Left renal pelvis (tissue), 4 donors: Measurements from ENCODE around the gene ARRB1. TPM values are rescaled to one million over a fixed set of nuclear protein-coding genes. Genes with fewer than 3 reads are reported as not detected.
"Not testable (repeated sequence)": the region's sequence is repeated elsewhere in the genome, so short reads cannot be mapped to it uniquely, and the experiment has no call there.

ENCODE experiments used
- DNase-seq, 4 donors: peaks; one replicate each; pipeline ENCODE4 v3.0.0-alpha.2; 2013; ENCODE audit warnings: low read depth in 4 of 4, low spot score in 3 of 4
- polyA plus RNA-seq, 4 donors: library from polyadenylated mRNA; unstranded; fragments of 120-200 nt; gene quantifications; one replicate each; pipeline ENCODE4 v1.2.1, GENCODE V29; 2013; ENCODE audit not compliant: insufficient read length in 4 of 4

ARRB1 gene
- polyA plus RNA-seq, 4 donors = 21.4 to 29.5 (median 24.7) TPM

GRCh38 chr11:75344761-75345454 lies 6.6 kb downstream of the ARRB1 start:
- DNase-seq = no peak

GRCh38 chr11:75344186-75344585 lies 7.3 kb downstream of the ARRB1 start:
- DNase-seq = no peak

GRCh38 chr11:75342966-75343870 lies 8.2 kb downstream of the ARRB1 start:
- DNase-seq = no peak

- DNase-seq = no peak
Measured at GRCh38 chr11:75342231-75342918, 9.1 kb downstream of the ARRB1 start.

GRCh38 chr11:75341612-75342011 lies 9.8 kb downstream of the ARRB1 start:
- DNase-seq = no peak

- no peak for DNase-seq
Measured at GRCh38 chr11:75339685-75340409, 11.6 kb downstream of the ARRB1 start.

GRCh38 chr11:75338516-75339208 lies 12.8 kb downstream of the ARRB1 start:
- DNase-seq = no peak

GRCh38 chr11:75337195-75337654 lies 14.2 kb downstream of the ARRB1 start:
- DNase-seq = no peak

GRCh38 chr11:75334976-75335375 lies 16.5 kb downstream of the ARRB1 start:
- no peak for DNase-seq

- DNase-seq = no peak
Measured at GRCh38 chr11:75334402-75334891, 17.0 kb downstream of the ARRB1 start.

GRCh38 chr11:75333807-75334140 lies 17.7 kb downstream of the ARRB1 start:
- DNase-seq = no peak

- no peak for DNase-seq
Measured at GRCh38 chr11:75333022-75333806, 18.2 kb downstream of the ARRB1 start.

- not testable (repeated sequence) for DNase-seq
Measured at GRCh38 chr11:75331761-75332160, 19.7 kb downstream of the ARRB1 start.

- DNase-seq = not testable (repeated sequence)
Measured at GRCh38 chr11:75331304-75331703, 20.2 kb downstream of the ARRB1 start.

- not testable (repeated sequence) for DNase-seq
Measured at GRCh38 chr11:75330886-75331285, 20.6 kb downstream of the ARRB1 start.

- no peak for DNase-seq
Measured at GRCh38 chr11:75330291-75330690, 21.2 kb downstream of the ARRB1 start.

GRCh38 chr11:75328426-75329277 lies 22.8 kb downstream of the ARRB1 start:
- peak in 1 of 4 donors; percentile 70 for DNase-seq

GRCh38 chr11:75326439-75326810 lies 25.0 kb downstream of the ARRB1 start:
- no peak for DNase-seq
